ENCODE measurements around the gene HSPBAP1. TPM values are rescaled to one million over a fixed set of nuclear protein-coding genes. Genes with fewer than 3 reads are reported as not detected.

The HSPBAP1 gene
- total and polyA plus RNA-seq, 2 donors from 2014 or later: 8.3 to 12.5 TPM

- no peaks in the 10 kb centered on the region for H3K9me3 ChIP-seq (ENCODE audit: control insufficient read depth in 2 of 3, insufficient read depth in 1 of 3, low read length in 3 of 3)
- H3K27me3 ChIP-seq (ENCODE audit: control insufficient read depth, insufficient read depth, low read length): no peaks in the 10 kb centered on the region
- H3K4me1 ChIP-seq (ENCODE audit: control insufficient read depth in 2 of 3, insufficient read depth in 2 of 3, low read depth in 1 of 3, low read length in 3 of 3): no peaks in the 10 kb centered on the region
- no peak overlapping the region for H3K27ac ChIP-seq (ENCODE audit: low read depth in 2 of 2, low read length in 2 of 2)
- DNase-seq (no peak), FAIRE-seq (no peak)
- no peak overlapping the region for H3K9ac ChIP-seq (ENCODE audit: low read length in 3 of 3)
- no peak overlapping the region for H3K4me3 ChIP-seq (ENCODE audit: low read length in 3 of 3)
- no peaks in the 10 kb centered on the region for H3K36me3 ChIP-seq (ENCODE audit: control insufficient read depth in 2 of 3, insufficient read depth in 3 of 3, low read length in 3 of 3)
- no peak for TF ChIP-seq CTCF (IDR thresholded peaks at IDR 0.05; ENCODE audit: borderline replicate concordance, extremely low read depth, insufficient read depth)
- intact Hi-C loops (cut with DNase I): no loop called here
Measured at GRCh38 chr3:122816587-122816986, 23.0 kb upstream of the HSPBAP1 start.

- intact Hi-C loops (cut with DNase I): no loop called here
- DNase-seq (no peak), FAIRE-seq (no peak)
- Histone ChIP-seq H3K4me3 (ENCODE audit: low read length in 3 of 3) (no peak overlapping the region), H3K27ac (ENCODE audit: low read depth in 2 of 2, low read length in 2 of 2) (no peak overlapping the region), H3K36me3 (ENCODE audit: control insufficient read depth in 2 of 3, insufficient read depth in 3 of 3, low read length in 3 of 3) (no peaks in the 10 kb centered on the region), H3K27me3 (ENCODE audit: control insufficient read depth, insufficient read depth, low read length) (no peaks in the 10 kb centered on the region), H3K9me3 (ENCODE audit: control insufficient read depth in 2 of 3, insufficient read depth in 1 of 3, low read length in 3 of 3) (no peaks in the 10 kb centered on the region), H3K4me1 (ENCODE audit: control insufficient read depth in 2 of 3, insufficient read depth in 2 of 3, low read depth in 1 of 3, low read length in 3 of 3) (no peaks in the 10 kb centered on the region), H3K9ac (ENCODE audit: low read length in 3 of 3) (no peak overlapping the region)
- TF ChIP-seq CTCF (IDR thresholded peaks at IDR 0.05; ENCODE audit: borderline replicate concordance, extremely low read depth, insufficient read depth): no peak
Measured at GRCh38 chr3:122810734-122811133, 17.1 kb upstream of the HSPBAP1 start.

GRCh38 chr3:122803977-122804376 is 10.3 kb upstream of the HSPBAP1 start:
- Histone ChIP-seq H3K27ac (ENCODE audit: low read depth in 2 of 2, low read length in 2 of 2) (no peak overlapping the region), H3K4me3 (ENCODE audit: low read length in 3 of 3) (no peak overlapping the region), H3K4me1 (ENCODE audit: control insufficient read depth in 2 of 3, insufficient read depth in 2 of 3, low read depth in 1 of 3, low read length in 3 of 3) (no peaks in the 10 kb centered on the region), H3K9me3 (ENCODE audit: control insufficient read depth in 2 of 3, insufficient read depth in 1 of 3, low read length in 3 of 3) (no peaks in the 10 kb centered on the region), H3K27me3 (ENCODE audit: control insufficient read depth, insufficient read depth, low read length) (no peaks in the 10 kb centered on the region), H3K36me3 (ENCODE audit: control insufficient read depth in 2 of 3, insufficient read depth in 3 of 3, low read length in 3 of 3) (no peaks in the 10 kb centered on the region), H3K9ac (ENCODE audit: low read length in 3 of 3) (no peak overlapping the region)
- intact Hi-C loops (cut with DNase I): no loop called here
- no peak for FAIRE-seq
- DNase-seq: no peak
- TF ChIP-seq CTCF (IDR thresholded peaks at IDR 0.05; ENCODE audit: borderline replicate concordance, extremely low read depth, insufficient read depth): no peak

GRCh38 chr3:122802323-122802722 is 8.7 kb upstream of the HSPBAP1 start:
- Histone ChIP-seq H3K9me3 (ENCODE audit: control insufficient read depth in 2 of 3, insufficient read depth in 1 of 3, low read length in 3 of 3) (no peaks in the 10 kb centered on the region), H3K9ac (ENCODE audit: low read length in 3 of 3) (no peak overlapping the region), H3K36me3 (ENCODE audit: control insufficient read depth in 2 of 3, insufficient read depth in 3 of 3, low read length in 3 of 3) (no peaks in the 10 kb centered on the region), H3K27me3 (ENCODE audit: control insufficient read depth, insufficient read depth, low read length) (no peaks in the 10 kb centered on the region), H3K27ac (ENCODE audit: low read depth in 2 of 2, low read length in 2 of 2) (no peak overlapping the region), H3K4me3 (ENCODE audit: low read length in 3 of 3) (no peak overlapping the region), H3K4me1 (ENCODE audit: control insufficient read depth in 2 of 3, insufficient read depth in 2 of 3, low read depth in 1 of 3, low read length in 3 of 3) (no peaks in the 10 kb centered on the region)
- TF ChIP-seq CTCF (IDR thresholded peaks at IDR 0.05; ENCODE audit: borderline replicate concordance, extremely low read depth, insufficient read depth): no peak
- no peak for DNase-seq
- intact Hi-C loops (cut with DNase I): no loop called here
- FAIRE-seq: no peak

All from kidney (tissue), 14 donors.